ENCODE measurements around the gene DIPK1A.

DNA sequence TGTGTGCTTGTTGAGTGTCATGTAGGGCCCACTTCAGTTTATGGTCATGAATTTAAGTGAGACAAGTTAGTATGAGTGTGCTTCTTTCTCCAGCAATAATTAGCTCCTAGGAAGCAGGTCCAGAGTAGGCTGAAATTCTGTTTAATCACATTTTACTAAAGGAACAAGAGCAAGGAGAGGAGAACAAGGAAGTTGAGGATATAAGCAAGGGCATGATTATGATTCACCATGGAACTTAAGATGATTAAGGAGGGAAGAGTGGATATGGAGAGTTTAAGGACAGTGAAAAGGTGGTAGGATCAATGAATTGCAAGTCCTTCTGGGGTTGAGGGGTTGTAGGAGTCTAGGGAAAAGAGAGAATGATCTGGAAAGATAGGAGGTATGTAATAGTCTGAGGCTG lies 3.1 kb upstream of the DIPK1A start:
- no peak for TF ChIP-seq EZH2phosphoT487 (IDR thresholded peaks at IDR 0.05; ENCODE audit: low read length)
- TF ChIP-seq, protein P1, sequence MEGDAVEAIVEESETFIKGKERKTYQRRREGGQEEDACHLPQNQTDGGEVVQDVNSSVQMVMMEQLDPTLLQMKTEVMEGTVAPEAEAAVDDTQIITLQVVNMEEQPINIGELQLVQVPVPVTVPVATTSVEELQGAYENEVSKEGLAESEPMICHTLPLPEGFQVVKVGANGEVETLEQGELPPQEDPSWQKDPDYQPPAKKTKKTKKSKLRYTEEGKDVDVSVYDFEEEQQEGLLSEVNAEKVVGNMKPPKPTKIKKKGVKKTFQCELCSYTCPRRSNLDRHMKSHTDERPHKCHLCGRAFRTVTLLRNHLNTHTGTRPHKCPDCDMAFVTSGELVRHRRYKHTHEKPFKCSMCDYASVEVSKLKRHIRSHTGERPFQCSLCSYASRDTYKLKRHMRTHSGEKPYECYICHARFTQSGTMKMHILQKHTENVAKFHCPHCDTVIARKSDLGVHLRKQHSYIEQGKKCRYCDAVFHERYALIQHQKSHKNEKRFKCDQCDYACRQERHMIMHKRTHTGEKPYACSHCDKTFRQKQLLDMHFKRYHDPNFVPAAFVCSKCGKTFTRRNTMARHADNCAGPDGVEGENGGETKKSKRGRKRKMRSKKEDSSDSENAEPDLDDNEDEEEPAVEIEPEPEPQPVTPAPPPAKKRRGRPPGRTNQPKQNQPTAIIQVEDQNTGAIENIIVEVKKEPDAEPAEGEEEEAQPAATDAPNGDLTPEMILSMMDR (IDR thresholded peaks at IDR 0.05; ENCODE audit: low read length): no peak
